HepG2 (cell line): ENCODE measurements around the gene TXNIP. TPM values are rescaled to one million over a fixed set of nuclear protein-coding genes. Genes with fewer than 3 reads are reported as not detected.

ENCODE experiments used
- ATF4 ChIP-seq, 2 experiments: fragments of 450-650 bp in 1 of 2; sonication (generic) in 1 of 2; formaldehyde crosslinking; IDR thresholded peaks; 2 replicates each; pipeline versions ENCODE4 v1.5.0 to v1.8.0; 2020 to 2022; ENCODE audit warnings: mild to moderate bottlenecking in 1 of 2, missing genetic modification reagents in 1 of 2
- DMTF1 ChIP-seq: sonication (generic); formaldehyde crosslinking; IDR thresholded peaks from 2 replicates; pipeline ENCODE4 v1.4.0; 2020; ENCODE audit warnings: mild to moderate bottlenecking, missing genetic modification reagents
- HES4 ChIP-seq: sonication (generic); formaldehyde crosslinking; IDR thresholded peaks from 2 replicates; pipeline ENCODE4 v1.9.0; 2021; ENCODE audit warnings: mild to moderate bottlenecking, missing genetic modification reagents, borderline replicate concordance
- HNRNPH1 ChIP-seq: fragments of 200-400 bp; formaldehyde crosslinking; optimal IDR thresholded peaks from 2 replicates; pipeline ENCODE3; 2017; ENCODE audit warnings: mild to moderate bottlenecking, low read depth, low read length
- IKZF5 ChIP-seq: IDR thresholded peaks from 2 replicates; pipeline ENCODE4 v1.6.1; 2018; ENCODE audit warnings: missing genetic modification reagents, mild to moderate bottlenecking, missing compliant biosample characterization
- ISL2 ChIP-seq: sonication (generic); formaldehyde crosslinking; IDR thresholded peaks from 2 replicates; pipeline ENCODE4 v1.5.0; 2020; ENCODE audit warnings: missing genetic modification reagents
- ISX ChIP-seq: sonication (generic); formaldehyde crosslinking; conservative IDR thresholded peaks from 2 replicates; pipeline ENCODE4 v1.5.0; 2020; ENCODE audit warnings: missing genetic modification reagents
- NFIB ChIP-seq: sonication (generic); formaldehyde crosslinking; IDR thresholded peaks from 2 replicates; pipeline ENCODE4 v1.9.0; 2021; ENCODE audit warnings: missing genetic modification reagents, mild to moderate bottlenecking, borderline replicate concordance
- PCBP1 ChIP-seq: fragments of 200-400 bp; formaldehyde crosslinking; IDR thresholded peaks from 2 replicates; pipeline ENCODE4 v1.6.1; 2017; ENCODE audit warnings: mild to moderate bottlenecking, low read depth, low read length, borderline replicate concordance
- POLR2G ChIP-seq: fragments of 200-400 bp; formaldehyde crosslinking; IDR thresholded peaks from 2 replicates; pipeline ENCODE4 v1.6.1; 2018; ENCODE audit warnings: mild to moderate bottlenecking, low read depth, low read length, moderate library complexity
- THAP8 ChIP-seq: sonication (generic); formaldehyde crosslinking; IDR thresholded peaks from 2 replicates; pipeline ENCODE4 v1.5.1; 2020; ENCODE audit warnings: missing genetic modification reagents, mild to moderate bottlenecking, borderline replicate concordance
- ZNF567 ChIP-seq: sonication (generic); formaldehyde crosslinking; IDR thresholded peaks from 2 replicates; pipeline ENCODE4 v1.8.1; 2023; ENCODE audit warnings: mild to moderate bottlenecking, missing genetic modification reagents, borderline replicate concordance
- ZNF616 ChIP-seq: sonication (generic); formaldehyde crosslinking; IDR thresholded peaks from 2 replicates; pipeline ENCODE4 v1.5.0; 2020; ENCODE audit warnings: low read depth, mild to moderate bottlenecking, missing genetic modification reagents
- ZNF619 ChIP-seq: sonication (generic); formaldehyde crosslinking; IDR thresholded peaks from 2 replicates; pipeline ENCODE4 v1.4.0; 2020; ENCODE audit warnings: mild to moderate bottlenecking, missing genetic modification reagents
- ZNF646 ChIP-seq: sonication (generic); formaldehyde crosslinking; IDR thresholded peaks from 2 replicates; pipeline ENCODE4 v1.9.0; 2021; ENCODE audit warnings: mild to moderate bottlenecking, missing genetic modification reagents
- ZNF660 ChIP-seq: sonication (generic); formaldehyde crosslinking; IDR thresholded peaks from 2 replicates; pipeline ENCODE4 v1.5.1; 2020; ENCODE audit warnings: mild to moderate bottlenecking, low read depth, missing genetic modification reagents, borderline replicate concordance
- ZNF773 ChIP-seq: sonication (generic); formaldehyde crosslinking; IDR thresholded peaks from 2 replicates; pipeline ENCODE4 v1.4.0; 2020; ENCODE audit warnings: missing genetic modification reagents, borderline replicate concordance
- polyA plus RNA-seq, 8 experiments: library from polyadenylated mRNA; depleted of rRNA in 3 of 8; stranded (reverse) in 7 of 8; unstranded in 1 of 8; fragments of >200 nt; fragmentation: Illumina TruSeq in 4 of 8; extraction: Trizol in 4 of 8; gene quantifications; 2 replicates each; pipeline versions ENCODE4 v1.2.1 to v1.2.3, GENCODE V29; 2011 to 2016; ENCODE audit warnings: low read depth in 4 of 8, missing spikeins in 1 of 8, mixed read lengths in 1 of 8; ENCODE audit not compliant: insufficient read depth in 1 of 8
- total RNA-seq, 5 experiments: library from RNA; depleted of rRNA; stranded (reverse); fragments of >200 nt; fragmentation: Illumina TruSeq; extraction: Trizol; gene quantifications; 2 replicates each; pipeline ENCODE4 v1.2.3, GENCODE V29; 2016; ENCODE audit warnings: low read depth in 1 of 5

Gene TXNIP
- total and polyA plus RNA-seq, 2 of the 13 experiments (the other 11 are each of a cell fraction or from before 2014, with no cell fraction given), result 24.4 to 237 TPM

- TF ChIP-seq DMTF1 (CRISPR knock-in tag), result no peak
- TF ChIP-seq ATF4 (CRISPR knock-in tag; IDR thresholded peaks at IDR 0.05), result no peak
- TF ChIP-seq ZNF660 (CRISPR knock-in tag), result no peak
- TF ChIP-seq ZNF616, result no peak
- no peak for TF ChIP-seq NFIB (CRISPR knock-in tag)
- TF ChIP-seq ZNF567 (CRISPR knock-in tag), result no peak
- no peak for TF ChIP-seq ISL2 (CRISPR knock-in tag)
- peak; percentile 35; the same call in 1 of the 2 replicates for TF ChIP-seq ZNF773 (CRISPR knock-in tag)
- TF ChIP-seq HNRNPH1, result no peak
- no peak for TF ChIP-seq ZNF646 (CRISPR knock-in tag)
- no peak for TF ChIP-seq ISX (CRISPR knock-in tag)
- TF ChIP-seq IKZF5 (CRISPR knock-in tag), result peak; percentile 77; the same call in 1 of the 2 replicates
- 0 out of 2 replicates have a peak, but pooled peaks have one; percentile 60 for TF ChIP-seq THAP8
- TF ChIP-seq PCBP1, result 0 out of 2 replicates have a peak, but pooled peaks have one; percentile 32
- no peak for TF ChIP-seq HES4
- peak; percentile 70 for TF ChIP-seq POLR2G
- no peak for TF ChIP-seq ZNF619 (CRISPR knock-in tag)
Measured at GRCh38 chr1:145960468-145961108, 35.8 kb downstream of the TXNIP start (continued).
